Activated T-cell treated with anti-CD3 and anti-CD28 coated beads, Interleukin-2, amount 50 U/mL, for 1 hour (primary cell): ENCODE results near the gene GRK2.
A peak's percentile ranks its signal among the peaks of the same experiment; 100 is the strongest.
"Not testable (repeated sequence)": the region's sequence is repeated elsewhere in the genome, so short reads cannot be mapped to it uniquely, and the experiment has no call there.

Experiments
- DNase-seq: peaks from one replicate; pipeline ENCODE4 v3.0.0-alpha.2; 2020

The GRK2 gene

DNA sequence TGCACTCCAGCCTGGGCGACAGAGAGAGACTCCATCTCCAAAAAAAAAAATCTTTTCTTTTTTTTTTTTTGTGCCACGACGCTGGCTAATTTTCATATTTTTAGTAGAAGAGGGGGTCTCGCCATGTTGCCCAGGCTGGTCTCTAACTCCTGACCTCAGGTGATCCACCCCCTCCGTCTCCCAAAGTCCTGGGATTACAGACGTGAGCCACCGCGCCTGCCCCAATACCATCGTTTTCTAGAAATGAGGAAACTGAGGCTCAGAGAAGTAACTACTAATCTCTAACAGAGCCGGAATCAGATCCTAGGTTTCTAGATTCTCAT, 50.6 kb downstream of the GRK2 start:
- no peak for DNase-seq

DNA sequence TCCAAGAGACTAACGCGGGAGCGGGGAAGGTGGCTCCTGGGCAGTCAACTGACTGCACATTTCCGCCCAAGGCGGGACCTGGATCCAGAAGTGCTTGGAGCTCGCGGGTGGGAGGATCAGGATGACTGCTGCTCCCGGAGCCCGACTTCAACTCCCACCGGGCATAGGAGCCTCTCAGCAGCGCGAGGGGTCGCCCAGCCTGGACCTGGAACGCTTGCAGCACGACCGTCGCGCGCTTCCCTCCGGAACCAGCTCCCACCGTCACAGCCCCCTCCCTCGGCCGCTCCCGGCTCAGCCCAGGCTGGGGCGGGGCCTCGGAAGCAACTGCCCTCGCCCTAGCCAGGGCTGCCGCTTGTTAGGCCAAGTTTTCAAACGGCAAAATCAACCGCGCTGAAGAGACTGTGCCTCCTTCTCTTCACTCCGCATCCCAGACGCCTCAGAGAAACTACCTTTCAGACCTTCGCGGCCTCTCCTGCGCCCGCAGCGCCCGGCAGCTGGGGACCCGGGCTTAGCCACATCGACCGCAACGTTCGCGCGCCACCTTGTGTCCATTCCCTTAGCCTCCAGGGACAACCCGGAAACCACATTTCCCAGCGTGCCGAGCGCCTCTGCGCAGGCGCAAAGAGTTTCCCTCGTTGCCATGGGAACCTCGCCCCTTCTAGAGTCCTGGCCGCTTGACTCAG, 51.1 kb downstream of the GRK2 start:
- DNase-seq: peak; percentile 99

DNA sequence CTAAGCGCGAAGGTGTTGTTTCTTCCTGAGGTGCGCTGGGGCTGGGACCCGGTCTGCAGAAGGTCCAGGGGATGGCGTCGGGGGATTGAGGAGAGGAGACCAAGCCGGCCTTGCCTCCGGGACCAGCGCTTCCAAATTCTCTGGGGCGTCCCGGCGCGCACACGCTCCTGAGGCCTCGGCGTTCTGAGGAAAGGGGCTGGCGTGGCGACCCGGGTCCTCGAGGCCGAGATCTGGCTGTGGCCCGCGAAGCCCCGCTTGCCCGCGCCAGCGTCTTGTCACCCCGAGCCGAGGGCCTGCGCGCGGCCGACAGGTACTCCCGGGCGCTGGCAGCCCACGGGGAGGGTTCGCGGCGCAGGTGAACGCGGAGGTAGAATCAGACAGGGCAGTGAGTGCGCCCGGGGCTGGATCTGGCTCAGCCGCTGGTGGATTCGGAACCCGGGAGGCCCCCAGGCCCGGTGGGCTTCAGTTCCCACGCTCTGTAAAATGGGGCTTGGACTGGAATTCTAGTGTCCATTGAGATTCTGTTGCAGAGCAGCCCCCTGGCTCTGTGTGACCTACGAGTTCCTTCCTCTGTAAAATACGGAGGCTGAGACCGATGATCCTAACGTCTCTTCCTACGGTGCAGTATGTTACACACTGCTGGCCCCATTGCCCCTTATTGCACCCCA, 51.7 kb downstream of the GRK2 start:
- DNase-seq: no peak

DNA sequence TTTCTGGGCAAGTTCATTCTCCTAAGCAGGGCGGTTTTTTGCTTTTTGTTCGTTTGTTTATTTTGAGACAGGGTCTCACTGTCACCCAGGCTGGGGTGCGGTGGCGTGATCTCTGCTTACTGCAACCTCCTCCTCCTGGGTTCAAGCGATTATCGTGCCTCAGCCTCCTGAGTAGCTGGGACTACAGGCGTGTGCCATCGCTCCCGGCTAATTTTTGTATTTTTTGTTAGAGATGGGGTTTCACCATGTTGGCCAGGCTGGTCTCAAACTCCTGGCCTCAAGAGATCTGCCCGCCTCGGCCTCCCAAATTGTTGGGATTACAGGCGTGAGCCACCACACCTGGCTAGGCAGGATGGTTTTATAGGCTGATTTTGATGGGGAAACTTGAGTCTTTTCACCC, 52.6 kb downstream of the GRK2 start:
- not testable (repeated sequence) for DNase-seq

DNA sequence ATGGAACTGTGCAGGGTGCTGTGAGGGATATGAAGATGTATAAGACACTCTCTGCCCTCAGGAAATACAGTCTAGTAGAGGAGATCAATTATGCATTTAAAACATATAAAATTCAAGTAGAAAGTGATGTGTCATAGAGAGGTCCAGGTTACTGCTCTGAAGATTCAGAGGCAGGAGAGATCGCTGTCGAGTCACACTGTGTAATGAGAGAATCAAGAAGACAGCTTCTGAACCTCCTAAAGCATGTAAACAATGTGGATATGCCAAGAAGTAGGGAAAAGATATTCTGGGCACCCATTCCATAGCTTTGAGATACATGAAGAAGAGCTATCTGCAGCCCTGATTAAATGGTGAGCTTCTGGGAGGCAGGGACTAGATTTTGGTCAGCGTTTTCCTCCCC, 53.7 kb downstream of the GRK2 start:
- DNase-seq: no peak

DNA sequence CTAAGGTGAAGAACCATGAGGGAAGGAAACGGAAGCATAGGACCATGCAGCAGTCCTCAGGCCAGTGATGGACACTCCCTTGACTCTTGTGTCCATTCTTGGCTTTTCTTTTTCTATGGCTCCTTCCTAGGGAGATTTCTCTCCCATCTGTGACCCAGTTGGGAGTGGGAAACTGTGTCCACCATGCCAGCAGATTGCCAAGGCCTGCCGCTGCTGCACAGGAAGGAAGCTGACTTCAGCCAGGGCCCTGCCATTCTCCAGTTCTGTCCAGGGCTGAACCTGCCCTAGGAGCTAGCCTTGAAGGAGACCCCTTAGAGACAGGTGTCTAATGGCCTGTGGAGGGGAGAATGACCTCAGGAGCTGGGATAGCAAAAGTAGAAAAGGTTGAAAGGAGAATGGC, 54.4 kb downstream of the GRK2 start:
- DNase-seq: no peak

DNA sequence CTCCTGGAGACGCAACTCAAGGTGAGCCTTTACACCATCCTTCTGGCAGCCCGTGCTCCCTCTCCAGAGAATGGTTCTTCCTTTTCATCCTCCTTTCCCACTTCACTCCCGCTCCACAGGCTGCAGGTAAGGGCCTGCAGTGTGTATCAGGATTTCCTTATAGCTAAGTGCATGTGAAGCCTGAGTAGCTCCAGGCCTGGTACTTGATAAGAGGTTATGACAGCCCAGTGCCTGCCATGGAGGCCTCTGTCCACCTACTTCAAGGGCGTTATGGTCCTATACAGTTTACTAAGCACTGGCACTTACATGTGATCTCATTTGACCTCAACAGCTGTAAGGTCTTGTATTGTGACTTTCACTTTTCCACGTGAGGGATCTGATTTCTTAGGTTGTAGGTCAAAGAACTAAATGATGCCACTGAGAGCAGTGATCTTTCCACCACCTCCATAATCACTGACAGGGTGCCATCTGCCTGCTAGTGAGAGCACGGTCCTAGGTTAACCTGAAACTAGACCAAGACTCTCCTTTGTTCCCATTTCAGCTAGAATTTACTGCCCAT, 55.1 kb downstream of the GRK2 start:
- no peak for DNase-seq

DNA sequence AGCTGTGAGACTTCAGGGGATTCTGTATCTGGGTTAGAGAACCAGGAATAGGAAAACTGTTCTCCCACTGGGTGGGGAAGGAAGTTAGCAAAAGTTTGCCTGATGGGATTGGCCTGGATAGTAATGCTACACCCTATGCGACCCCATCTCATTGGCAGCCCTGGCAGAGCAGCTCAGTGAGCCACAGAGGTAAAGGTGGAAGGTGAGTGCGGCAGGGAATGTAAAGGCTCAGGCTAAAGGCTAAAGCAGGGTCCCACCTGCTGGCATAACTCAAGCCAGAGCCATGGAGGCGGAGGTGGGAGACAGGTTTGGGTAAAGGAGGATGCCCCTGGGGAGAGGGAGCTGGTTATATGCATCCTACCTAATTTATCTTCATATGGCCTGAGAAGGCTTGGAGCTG, 55.8 kb downstream of the GRK2 start:
- no peak for DNase-seq

DNA sequence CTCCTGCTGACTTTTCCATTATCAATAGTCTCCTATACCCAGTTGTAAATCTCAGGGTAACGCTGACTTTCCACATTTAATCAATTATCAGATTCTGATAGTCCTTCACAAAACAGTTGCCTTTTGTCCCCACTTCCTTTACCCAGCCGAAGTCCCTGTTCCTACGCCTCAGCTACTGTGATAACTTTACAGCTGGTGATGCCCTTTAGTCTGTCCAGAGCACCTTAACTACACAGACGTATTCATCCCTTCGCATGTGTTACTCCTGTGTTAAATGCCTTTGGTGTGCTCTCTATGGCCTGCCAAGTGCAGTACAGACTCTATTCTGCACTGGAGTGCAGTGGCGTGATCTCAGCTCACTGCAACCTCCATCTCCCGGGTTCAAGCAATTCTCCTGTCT, 57.3 kb downstream of the GRK2 start:
- no peak for DNase-seq

DNA sequence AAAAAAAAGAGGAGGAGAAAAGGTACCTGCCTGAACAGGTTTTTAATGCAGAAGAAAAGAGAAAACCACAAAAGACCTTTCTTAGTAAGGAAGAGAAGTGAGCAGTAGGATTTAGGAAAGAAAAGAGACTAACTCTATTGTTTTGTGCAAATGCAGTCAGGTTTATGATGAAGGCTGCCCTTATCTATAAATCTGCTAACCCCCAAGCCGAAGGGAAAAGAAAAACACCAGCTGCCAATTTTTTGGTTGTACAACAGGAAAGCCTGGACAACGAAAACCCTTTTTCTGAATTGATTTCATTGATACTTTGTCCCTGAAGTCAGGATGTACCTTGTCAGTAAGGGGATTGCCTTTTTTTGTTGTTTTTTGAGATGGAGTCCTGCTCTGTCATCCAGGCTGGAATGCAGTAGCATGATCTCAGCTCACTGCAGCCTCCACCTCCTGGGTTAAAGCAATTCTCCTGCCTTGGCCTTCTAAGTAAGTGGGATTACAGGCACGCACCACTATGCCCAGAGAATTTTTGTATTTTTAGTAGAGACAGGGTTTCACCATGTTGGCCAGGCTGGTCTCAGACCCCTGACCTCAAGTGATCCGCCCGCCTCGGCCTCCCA, 65.9 kb downstream of the GRK2 start:
- DNase-seq: no peak
